GM18498 (cell line): ENCODE results near the gene PVR.
"Not testable (repeated sequence)": the region's sequence is repeated elsewhere in the genome, so short reads cannot be mapped to it uniquely, and the experiment has no call there.

Source experiments
- ATAC-seq: cut with Tn5 transposase; IDR thresholded peaks from one replicate; pipeline ENCODE4 v1.9.1; 2021; ENCODE audit warnings: mild to moderate bottlenecking, moderate library complexity; ENCODE audit not compliant: unreplicated experiment

PVR gene

GRCh38 chr19:44643605-44644401 lies at the start of gene PVR:
Gene PVR, plus strand, starts transcription at chr19:44643910. Its CDS starts 187 bp downstream, at chr19:44644097.
- no peak for ATAC-seq

GRCh38 chr19:44596428-44597130 lies 47.1 kb upstream of the PVR start:
- no peak for ATAC-seq

GRCh38 chr19:44597131-44597491 lies 46.6 kb upstream of the PVR start:
- no peak for ATAC-seq

GRCh38 chr19:44598355-44598754 lies 45.4 kb upstream of the PVR start:
- no peak for ATAC-seq

GRCh38 chr19:44598880-44599279 lies 44.8 kb upstream of the PVR start:
- ATAC-seq, result no peak

- ATAC-seq, result no peak
Observed at GRCh38 chr19:44600466-44600865, 43.2 kb upstream of the PVR start.

- ATAC-seq, result no peak
Observed at GRCh38 chr19:44602081-44602480, 41.6 kb upstream of the PVR start.

GRCh38 chr19:44603201-44603945 lies 40.3 kb upstream of the PVR start:
- no peak for ATAC-seq

- no peak for ATAC-seq
Observed at GRCh38 chr19:44604241-44604640, 39.5 kb upstream of the PVR start.

GRCh38 chr19:44605547-44605946 lies 38.2 kb upstream of the PVR start:
- no peak for ATAC-seq

GRCh38 chr19:44607049-44607448 lies 36.7 kb upstream of the PVR start:
- ATAC-seq, result no peak

- ATAC-seq, result no peak
Observed at GRCh38 chr19:44607917-44608316, 35.8 kb upstream of the PVR start.

- ATAC-seq, result no peak
Observed at GRCh38 chr19:44608391-44608821, 35.3 kb upstream of the PVR start.

GRCh38 chr19:44609219-44609618 lies 34.5 kb upstream of the PVR start:
- no peak for ATAC-seq

GRCh38 chr19:44610497-44610896 lies 33.2 kb upstream of the PVR start:
- not testable (repeated sequence) for ATAC-seq

- no peak for ATAC-seq
Observed at GRCh38 chr19:44611812-44612295, 31.9 kb upstream of the PVR start.

- no peak for ATAC-seq
Observed at GRCh38 chr19:44613295-44614178, 30.2 kb upstream of the PVR start, which contains the start of gene IGSF23. Gene IGSF23, plus strand, starts transcription at chr19:44613563. Its CDS starts 83 bp downstream, at chr19:44613646.

GRCh38 chr19:44614313-44614712 lies 29.4 kb upstream of the PVR start:
- no peak for ATAC-seq

- no peak for ATAC-seq
Observed at GRCh38 chr19:44615863-44616247, 27.9 kb upstream of the PVR start.

GRCh38 chr19:44617110-44617880 lies 26.4 kb upstream of the PVR start:
- no peak for ATAC-seq
